HG02840 (cell line): Measurements from ENCODE around the gene DMD.

Experiments used
- ATAC-seq: cut with Tn5 transposase; IDR thresholded peaks from one replicate; pipeline ENCODE4 v1.9.1; 2021; ENCODE audit warnings: mild to moderate bottlenecking, moderate library complexity, moderate number of reproducible peaks; ENCODE audit not compliant: unreplicated experiment, low FRiP score

DMD gene

DNA sequence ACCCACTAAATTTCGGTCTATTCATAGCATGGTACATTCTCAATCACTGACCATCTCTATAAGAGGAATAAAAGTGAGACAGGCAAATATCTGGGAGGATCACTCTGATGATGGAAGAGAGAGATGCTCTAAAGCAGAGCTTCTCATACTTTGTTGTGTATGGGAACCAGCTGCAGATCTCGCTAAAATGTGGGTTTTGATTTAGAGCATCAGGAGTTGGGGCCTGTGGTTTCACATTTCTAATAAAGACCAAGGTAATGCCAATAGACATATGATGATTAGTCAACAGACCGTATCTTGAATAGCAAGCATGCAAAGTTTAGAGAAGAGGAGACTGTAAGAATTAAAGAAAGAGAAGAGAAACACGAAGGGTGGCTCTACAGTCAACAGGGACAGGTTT lies 2032.1 kb downstream of the DMD start:
- ATAC-seq, result no peak

DNA sequence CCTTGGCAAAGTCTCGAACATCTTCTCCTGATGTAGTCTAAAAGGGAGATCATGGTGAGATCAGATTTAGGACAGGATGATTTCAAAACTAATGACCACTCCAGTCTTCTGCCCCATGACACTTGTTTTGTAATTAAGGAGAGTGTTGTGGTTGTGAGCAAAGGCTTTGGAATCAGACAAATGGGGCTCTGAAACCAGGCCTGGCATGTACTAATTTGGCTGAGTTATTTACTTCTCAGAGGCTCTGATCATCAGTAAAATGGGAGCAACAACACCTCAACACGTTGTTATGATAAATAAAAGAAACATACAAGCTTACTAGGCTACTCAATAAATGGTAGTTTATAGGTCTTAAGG lies 2032.6 kb downstream of the DMD start:
- no peak for ATAC-seq

DNA sequence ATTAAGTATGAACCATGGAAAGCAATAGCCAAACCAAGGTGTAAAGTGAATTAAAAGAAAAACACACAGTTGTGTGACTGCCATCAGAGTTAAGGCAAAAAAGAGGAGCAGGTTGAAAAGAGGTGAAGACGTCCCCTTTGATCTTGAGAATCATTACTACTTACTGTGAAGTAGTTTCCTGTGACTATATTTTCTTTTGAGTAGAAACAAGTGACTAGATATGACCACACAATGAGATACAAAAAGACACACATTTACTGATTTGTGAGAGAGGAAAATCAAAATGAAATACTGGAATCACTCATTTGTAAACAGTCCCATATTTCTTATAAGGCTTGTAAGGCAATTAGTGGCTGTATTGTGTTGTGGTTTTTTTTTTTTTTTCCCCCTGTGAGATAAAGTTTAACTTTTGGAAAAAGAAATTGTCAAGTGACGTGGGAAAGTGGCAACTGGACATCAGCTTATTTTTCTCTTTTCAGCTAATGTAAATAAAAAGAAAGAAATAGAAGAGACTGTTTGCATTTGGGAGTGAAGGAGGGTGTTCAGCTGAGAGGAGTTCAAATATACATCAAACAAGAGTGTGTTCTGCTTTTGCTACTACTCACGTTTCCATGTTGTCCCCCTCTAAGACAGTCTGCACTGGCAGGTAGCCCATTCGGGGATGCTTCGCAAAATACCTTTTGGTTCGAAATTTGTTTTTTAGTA lies 2033.1 kb downstream of the DMD start:
- peak; percentile 77 for ATAC-seq

DNA sequence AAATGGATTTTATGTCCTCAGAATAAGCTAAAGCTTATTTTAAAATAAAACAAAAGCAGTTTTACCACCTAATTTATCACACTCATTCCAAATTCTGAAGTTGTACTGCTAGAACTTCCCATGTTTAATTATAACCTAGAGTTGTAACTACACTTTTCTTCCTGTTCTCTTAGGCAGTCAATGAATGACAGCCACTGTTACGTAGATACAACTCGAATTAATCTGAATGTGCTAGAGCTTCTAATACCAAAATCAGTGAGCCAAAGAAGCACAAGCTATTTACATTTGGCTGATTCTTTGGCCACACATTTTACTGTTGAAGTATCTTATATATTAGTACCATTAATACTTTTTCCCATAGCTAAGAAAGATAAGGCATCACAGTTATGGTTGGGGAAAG lies 2040.6 kb downstream of the DMD start:
- no peak for ATAC-seq

DNA sequence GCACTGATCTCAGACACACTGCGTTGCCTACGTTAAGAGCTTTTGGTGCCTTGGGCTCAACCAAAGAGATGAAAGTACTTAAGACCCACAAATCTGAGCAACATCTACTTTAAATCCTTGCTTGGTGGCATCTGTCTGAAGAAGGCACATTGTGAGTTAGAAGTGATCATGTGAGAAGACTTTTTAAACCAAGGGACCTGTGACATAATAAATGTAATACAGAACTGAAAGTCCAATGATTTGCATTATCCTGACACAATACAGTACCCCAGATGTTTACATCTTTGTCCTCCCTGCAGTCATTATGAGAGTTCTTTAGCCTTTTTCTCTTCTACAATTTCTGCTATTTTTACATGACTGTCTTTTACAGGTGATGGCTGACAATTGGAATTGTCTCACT lies 2042.8 kb downstream of the DMD start:
- peak; percentile 98 for ATAC-seq

DNA sequence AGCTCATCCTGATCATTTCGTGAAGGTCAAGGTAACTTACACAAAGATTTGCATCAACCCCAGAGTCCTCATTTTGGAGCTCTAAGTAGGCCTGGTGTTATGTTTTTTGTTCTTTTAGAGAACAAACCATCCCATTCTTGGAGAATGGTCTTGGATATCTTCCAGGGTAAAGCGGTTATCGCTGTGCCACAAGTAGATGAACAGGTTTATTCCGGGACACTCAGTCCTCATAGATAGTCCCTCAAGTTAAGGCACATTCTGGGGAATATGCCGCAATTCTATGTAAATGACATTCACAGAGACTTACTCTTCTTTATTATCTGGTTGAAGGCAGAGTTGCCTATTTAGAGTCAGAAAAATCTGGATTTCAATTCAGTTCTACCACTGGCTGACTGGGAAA lies 2044.5 kb downstream of the DMD start:
- no peak for ATAC-seq

DNA sequence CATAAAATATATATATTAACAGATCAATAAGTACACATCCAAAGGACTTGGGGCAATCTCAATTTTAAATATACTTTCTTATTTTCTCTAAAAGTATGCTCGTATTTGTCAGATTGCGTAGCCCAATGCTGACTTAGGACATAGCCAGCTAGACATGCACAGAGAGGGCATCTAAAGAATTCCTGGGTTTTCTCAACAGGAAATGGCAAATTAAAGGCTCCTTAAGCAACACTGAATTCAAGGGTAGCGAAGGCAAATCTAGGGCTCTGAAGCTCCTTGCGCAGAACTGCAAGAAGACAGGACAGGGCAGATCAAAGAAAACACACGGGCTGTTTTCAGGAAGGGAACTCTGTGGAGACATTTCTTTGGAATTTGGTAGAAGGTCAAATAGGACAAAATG lies 2044.9 kb downstream of the DMD start:
- no peak for ATAC-seq

DNA sequence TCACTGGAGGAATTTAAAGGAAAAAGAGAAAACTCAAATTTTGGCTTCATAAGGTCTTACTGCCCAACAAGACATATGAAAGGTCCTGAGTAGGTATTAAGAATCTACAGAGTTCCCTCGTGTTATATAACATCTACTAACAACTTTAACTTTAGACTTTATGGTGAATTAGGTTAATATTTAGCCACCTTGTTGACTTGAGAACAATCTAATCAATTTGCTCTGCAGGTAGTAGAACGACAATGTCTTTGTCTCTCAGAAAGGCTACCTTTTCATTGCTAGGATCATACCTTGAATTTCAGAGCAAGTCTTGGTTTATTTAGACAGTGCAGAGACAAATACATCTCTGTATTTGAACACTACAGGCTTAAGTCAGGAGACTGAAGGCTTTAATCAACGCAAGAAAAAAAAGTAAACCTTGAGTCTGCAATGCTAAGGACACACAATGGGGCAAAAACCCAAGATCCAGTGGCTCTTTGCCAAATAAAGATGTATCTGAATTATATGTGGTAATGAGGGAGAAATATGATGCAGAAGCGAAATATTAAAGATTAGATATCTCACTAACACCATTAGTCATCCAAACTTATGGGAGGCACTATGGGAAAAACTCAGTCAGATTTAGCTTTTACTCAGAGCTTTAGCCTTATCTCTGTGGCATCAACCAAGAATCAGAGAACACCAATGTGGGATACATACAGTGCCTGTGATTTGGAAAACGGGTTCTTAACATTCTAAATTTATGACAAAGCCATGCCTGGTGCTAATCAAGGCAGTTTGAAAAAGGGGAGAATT lies 2045.9 kb downstream of the DMD start:
- no peak for ATAC-seq

DNA sequence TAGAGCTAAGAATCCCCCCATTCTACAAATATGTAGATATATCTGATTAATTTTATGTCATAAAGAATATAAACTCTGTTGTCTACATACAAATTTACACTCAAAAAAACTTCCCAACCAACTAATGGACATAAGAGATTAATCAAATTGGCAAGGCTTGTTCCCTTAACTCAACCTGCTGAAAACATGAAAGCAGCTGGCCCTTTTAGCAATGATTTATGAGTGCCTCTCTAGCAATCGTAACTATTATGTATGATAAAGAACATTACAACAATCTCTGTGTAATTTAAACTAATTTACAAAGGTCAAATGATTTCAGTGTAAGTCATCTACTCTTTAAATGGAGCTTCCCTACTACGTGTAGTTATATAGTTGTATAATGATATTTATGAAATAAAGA lies 2056.4 kb downstream of the DMD start:
- no peak for ATAC-seq

DNA sequence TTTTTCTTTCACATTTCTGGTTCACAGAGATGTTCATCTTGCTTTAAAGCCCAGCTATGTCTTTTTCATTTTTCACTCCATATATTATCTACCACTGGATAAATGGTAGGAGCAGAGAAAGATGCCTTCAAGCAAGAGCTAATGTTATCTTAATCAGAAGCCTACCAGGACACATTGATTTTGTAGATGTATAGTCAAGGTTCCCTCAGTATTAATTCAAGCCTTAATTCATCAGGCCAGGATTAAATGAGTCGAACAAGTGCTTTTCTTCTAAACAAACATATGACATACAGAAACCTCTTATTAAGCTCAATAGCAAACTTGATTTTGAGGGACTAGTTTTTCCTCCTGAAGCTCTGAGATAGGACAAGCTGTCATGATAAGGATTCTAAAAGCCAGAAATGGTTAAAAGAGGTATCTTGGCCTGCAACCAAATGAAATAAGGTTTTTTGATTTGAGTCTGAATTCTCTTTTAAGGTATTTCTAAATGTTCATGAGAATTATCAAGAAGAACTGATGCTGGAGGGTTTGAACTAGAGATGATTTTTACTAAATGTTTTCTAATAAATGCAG lies 2057.8 kb downstream of the DMD start:
- no peak for ATAC-seq

DNA sequence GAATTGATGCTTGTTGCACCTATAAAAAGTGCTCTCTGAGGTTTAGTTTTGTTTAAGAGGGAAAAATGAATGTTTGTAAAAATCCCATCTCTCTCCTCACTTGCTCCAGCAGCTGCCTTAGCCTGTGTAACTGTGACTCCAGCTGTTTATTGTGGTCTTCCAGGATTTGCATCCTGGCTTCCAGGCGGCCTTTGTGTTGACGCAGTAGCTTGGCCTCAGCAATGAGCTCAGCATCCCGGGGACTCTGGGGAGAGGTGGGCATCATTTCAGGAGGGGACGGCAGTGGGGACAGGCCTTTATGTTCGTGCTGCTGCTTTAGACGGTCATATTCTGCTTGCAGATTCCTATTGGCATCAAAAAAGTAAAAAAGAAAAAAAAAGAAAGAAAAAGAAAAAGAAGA lies 2064.2 kb downstream of the DMD start:
- ATAC-seq, result no peak

DNA sequence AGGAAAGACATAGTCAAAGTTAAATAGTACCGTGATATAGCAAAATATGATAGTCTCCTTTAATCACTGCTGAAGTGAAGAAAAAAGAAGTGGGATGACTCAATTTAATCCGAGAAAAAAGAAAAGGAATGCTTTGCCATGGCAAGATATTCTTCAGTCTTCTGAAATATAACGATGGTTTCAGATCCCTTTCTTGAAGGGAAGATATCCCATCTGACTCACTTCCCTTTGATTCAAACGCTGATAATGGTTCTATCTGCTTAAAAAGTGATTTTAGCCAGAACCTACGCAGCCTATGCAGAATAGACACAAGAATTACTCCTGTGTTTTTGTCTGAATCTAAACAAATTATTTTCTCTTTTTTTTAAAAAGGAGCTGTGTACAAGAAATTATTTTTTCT lies 2071.4 kb downstream of the DMD start:
- ATAC-seq, result no peak

DNA sequence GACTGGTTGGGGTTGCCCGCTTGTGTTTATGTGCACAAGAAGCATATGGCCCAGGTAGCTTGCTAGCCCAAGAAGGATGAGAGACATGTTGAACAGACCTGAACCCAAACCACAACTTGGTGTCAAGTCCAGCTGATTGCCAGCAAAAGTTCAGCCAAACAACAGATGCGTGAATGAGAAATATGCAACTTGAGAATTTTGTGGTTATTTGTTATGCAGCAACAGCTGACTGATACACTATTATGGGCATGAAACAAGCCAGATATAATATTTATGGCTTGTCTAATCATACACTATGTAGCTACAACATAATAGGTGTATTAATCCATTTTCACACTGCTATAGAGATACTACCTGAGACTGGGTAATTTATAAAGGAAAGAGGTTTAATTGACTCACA lies 2073.2 kb downstream of the DMD start:
- no peak for ATAC-seq

DNA sequence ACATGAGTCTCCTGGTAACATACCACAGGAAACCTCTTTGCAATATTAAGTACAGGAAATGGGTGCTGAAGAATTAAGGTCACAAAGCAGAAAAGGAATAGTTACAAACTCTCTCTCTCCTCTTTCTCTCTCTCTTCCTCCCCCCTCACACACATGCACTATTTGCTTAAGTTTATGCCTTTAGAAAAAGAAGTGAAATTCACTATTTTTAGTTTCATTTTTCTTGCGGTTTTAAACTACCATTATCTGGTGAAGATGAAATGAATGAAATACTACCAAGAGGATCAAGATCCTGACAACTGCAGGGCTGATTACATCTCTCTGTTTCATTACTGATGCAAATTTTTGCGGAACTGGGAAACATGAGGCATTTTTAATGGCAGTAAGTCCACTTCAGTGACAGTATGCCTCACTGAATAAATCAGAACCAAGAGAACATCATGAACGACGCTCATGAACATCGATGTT lies 2075.2 kb downstream of the DMD start:
- ATAC-seq, result peak; percentile 91

DNA sequence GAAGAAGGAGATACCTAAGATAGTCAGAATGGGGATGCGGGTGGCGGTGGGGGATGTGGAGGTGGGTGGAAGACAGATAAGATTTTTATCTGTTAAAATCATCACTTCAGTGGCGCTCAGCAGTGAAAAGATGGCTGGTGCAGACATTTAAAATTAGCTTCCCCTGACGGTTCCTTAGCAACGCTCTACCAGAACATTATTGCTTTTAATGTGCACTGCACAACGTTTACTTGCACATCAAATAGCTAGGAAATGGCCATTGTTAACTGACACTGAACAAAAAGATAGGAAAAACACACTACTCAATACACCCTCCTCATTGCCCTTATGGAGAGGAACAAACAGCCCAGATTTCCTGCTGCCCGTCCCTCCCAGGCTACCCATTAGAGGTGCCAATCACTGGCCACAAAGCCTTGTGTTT lies 2078.5 kb downstream of the DMD start:
- ATAC-seq, result no peak

DNA sequence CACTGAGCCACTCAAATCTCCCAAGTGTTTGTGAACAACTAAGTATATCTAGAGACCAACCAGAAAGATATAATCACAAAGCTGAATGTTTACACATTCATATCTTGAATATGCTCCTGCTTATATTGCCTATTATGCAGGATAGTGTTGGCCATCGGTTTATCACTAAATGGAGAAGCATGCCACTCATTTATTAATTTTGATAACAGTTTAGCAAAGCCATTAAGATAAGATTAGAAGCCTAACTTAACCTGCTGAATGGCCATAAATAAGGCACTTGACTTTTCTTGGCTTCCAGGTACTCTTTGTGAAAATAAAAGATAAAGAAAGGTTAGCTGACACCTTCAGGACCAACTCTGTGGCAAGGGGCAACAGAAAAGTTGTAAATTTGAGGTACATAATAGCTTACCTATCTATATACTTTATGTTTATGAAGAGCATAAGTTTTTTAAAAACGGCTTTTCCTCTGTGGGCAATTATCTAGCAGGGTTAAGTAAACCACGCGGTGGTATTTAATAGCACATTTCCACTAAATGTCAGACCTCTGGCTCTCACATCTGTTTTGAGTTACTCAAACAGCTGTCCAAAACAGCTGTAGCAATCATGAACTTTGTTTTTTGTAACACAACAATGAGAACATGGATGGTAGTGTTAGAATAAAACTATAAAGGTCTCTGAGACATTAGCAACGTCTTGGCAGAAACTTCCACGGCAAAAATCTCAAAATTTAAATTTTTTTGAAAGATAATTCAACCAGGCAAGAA lies 2080.7 kb downstream of the DMD start:
- ATAC-seq, result no peak

DNA sequence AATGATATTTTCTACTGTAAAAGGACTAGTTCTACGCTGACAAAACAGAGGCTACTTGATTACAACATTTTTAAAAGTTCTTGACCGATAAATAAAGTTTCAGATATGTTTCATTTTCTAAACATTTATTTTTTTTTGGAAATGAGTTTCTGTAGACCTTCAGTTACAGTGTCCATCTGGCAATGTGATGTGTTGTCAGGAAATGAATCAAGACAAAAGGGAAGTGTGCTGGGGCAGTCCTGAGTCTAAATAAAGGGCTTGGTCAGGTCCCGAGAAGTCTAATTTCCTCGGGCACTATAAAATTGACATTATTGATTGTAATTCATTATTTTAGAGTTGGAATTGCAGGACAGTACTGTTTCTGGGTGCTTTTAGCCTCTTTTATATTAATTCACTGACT lies 2082.5 kb downstream of the DMD start:
- no peak for ATAC-seq

DNA sequence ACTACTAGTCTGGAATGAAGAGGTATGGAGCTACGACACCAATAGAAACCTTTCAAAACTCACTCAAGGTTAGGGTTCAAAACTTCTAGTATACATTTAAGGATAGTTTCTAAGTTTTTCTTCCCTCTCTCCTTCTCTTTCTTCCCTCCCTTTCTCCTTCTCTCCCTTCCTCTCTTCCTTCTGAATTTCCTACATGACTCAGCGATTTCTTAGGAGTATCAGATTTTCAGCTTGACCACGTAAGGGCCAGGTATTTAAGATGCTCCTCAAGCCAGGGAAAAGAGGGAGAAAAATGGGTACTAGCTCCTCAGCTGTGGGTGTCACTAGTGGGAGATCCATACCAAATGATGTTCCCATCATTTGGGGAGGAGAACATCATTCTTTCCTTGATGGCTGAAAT lies 2083.6 kb downstream of the DMD start:
- no peak for ATAC-seq

DNA sequence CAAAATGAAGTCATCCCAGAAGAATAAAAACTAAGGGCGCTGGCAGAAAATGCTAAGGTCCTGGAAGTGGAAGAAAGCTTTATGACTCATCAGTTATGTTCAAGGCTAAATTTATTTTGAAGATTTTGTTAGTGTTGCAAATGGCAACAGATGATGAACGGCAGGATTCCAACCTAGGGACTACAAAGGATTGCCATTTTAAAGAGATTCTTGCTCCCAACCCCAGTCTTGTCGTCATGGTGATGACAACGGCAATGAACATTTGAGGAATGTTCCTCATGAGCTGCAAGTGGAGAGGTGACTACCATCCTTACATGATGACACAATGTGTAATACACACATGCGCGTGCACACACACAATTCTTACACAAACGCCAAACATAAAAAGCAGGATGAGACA lies 2085.1 kb downstream of the DMD start:
- no peak for ATAC-seq

DNA sequence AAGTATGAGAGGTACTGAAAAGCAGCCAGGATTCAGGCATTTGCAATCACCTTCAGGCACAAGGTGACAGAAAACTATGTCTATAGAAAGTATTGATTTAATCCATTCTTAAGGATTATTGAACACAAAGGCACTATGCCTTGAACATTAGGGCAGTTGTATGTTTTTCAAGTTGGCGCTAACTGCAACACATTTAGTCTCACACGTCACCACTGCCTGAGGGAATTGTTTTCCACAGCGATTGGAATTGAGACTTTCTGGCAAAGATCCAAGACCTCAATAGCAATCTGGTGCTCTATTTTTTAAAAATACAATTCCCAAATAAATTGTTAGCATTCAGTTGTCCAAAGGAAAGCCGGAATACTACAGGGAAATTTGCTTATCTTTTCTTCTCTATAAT lies 2086.8 kb downstream of the DMD start:
- ATAC-seq, result no peak

DNA sequence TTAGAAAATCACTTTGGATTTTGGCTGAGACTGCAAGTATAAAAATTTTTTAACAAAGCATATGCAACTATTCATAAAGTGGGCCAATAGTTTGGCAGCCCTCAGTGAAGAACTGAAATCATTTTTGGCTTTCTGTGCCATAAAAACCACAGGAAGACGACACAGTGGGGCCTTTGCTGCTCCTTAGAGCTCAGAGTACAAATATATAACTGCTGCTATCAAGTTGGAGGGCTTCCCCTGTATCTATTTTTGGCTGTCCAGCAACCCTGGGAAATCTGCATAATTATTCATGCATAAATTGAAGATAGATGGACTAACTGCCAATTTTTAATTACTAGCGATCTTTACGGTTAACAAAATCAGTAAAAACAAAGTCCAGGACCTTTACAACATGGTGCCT lies 2088.0 kb downstream of the DMD start:
- ATAC-seq, result no peak
